Fibroblast of mammary gland (primary cell): ENCODE data around the gene NCOA3.
"Not testable (repeated sequence)": the region's sequence is repeated elsewhere in the genome, so short reads cannot be mapped to it uniquely, and the experiment has no call there.

Source experiments
- DNase-seq: peaks from one replicate; pipeline ENCODE4 v3.0.0-alpha.2; 2010; ENCODE audit warnings: low read depth
- H3K4me3 ChIP-seq: 2 replicates; pipeline ENCODE4 v1.5.1; 2011; ENCODE audit warnings: low read depth, mild to moderate bottlenecking, low read length, moderate library complexity; ENCODE audit not compliant: control insufficient read depth
- TF ChIP-seq, protein P1 (sequence below): conservative IDR thresholded peaks from 2 replicates; pipeline ENCODE4 v1.5.1; 2011; ENCODE audit warnings: low read depth, low read length, inconsistent platforms; ENCODE audit not compliant: control insufficient read depth, insufficient read depth

NCOA3 gene

DNA sequence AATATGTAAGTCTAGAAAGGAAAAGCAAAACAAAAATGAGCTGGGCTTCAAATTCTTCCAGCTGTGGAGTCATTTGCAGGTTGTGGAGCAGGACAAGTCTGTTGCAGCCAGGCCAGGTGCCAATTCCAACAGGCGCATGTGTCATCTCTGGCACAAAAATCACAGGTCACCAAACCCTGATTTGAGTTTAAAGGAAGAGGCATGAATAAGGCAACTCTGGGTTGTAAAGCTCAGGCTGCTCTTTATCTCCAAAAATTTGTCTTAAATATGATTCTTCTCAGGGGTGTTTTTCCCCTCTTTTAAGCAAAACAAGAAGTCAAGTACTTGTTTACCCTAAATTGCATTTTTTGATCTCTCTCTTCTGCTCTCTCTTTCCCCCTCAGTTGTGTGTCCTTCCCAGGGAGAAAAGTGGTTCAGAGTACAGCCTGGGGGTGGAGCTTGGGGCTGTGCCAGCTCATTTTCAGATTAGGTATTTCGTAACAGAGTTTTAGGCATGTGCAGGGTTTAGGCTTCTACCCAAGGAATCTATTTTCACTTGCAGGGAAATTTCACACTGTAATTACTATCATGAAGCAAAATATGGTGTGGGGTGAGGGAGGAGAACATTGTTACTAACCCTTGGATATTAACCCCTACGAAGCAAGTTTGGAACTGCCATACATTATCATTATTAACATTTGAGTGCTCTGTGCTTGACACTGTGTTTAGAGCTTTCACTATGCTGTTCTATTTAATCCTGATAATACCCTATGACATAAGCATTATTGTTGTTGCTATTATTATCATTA lies 8.3 kb upstream of the NCOA3 start:
- H3K4me3 ChIP-seq: no peak overlapping the region
- peak; percentile 77 for DNase-seq
- TF ChIP-seq, protein P1, sequence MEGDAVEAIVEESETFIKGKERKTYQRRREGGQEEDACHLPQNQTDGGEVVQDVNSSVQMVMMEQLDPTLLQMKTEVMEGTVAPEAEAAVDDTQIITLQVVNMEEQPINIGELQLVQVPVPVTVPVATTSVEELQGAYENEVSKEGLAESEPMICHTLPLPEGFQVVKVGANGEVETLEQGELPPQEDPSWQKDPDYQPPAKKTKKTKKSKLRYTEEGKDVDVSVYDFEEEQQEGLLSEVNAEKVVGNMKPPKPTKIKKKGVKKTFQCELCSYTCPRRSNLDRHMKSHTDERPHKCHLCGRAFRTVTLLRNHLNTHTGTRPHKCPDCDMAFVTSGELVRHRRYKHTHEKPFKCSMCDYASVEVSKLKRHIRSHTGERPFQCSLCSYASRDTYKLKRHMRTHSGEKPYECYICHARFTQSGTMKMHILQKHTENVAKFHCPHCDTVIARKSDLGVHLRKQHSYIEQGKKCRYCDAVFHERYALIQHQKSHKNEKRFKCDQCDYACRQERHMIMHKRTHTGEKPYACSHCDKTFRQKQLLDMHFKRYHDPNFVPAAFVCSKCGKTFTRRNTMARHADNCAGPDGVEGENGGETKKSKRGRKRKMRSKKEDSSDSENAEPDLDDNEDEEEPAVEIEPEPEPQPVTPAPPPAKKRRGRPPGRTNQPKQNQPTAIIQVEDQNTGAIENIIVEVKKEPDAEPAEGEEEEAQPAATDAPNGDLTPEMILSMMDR: no peak

DNA sequence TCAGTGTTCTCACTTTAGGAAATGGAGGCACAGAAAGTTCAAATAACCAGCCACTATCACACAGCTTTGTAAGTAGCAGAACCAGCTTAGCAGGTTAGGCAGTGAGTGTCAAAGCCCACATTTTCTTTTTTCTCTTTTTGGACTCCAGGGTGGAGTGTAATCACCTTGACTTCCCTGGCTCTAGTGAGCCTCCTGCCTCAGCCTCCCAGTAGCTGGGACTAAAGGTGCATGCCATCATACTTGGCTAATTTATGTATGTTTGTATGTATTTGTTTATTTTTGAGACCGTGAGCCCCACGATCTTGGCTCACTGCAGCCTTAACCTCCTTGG lies 7.8 kb upstream of the NCOA3 start:
- DNase-seq: no peak
- no peak overlapping the region for H3K4me3 ChIP-seq
- TF ChIP-seq, protein P1: no peak

DNA sequence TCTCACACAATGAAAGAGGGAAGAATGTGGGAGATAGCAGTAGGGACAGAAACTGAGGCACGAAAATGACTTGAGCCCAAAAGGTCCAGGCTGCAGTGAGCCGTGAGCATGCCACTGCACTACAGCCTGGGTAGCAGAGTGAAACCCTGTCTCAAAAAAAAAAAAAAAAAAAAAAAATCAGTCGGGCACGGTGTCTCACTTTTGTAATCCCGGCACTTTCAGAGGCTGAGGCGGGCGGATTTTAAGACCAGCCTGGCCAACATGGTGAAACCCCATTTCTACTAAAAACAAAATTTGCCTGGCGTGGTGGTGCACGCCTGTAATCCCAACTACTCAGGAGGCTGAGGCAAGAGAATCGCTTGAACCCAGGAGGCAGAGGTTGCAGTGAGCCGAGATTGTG lies 7.1 kb upstream of the NCOA3 start:
- DNase-seq, H3K4me3 ChIP-seq: not testable (repeated sequence)

DNA sequence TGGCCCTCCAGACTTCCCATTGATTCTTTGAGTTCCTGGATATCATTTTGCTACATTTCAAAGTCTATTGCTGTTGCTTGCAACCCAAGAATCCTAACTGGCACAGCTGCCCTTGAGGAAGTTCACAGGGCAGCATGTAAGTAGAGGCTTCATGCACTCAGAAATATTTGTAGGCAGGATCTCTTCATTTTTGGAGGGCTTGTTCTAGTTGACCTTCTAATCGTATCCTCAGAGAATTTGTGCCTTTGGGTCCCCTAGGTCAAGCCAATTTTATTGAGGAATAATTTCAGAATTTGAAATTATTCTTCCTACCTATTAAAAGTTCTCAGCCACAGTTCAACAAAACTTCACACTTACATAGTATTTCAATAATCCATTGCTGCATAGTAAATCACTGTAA lies 5.6 kb upstream of the NCOA3 start:
- DNase-seq: no peak
- TF ChIP-seq, protein P1: no peak
- no peak overlapping the region for H3K4me3 ChIP-seq

DNA sequence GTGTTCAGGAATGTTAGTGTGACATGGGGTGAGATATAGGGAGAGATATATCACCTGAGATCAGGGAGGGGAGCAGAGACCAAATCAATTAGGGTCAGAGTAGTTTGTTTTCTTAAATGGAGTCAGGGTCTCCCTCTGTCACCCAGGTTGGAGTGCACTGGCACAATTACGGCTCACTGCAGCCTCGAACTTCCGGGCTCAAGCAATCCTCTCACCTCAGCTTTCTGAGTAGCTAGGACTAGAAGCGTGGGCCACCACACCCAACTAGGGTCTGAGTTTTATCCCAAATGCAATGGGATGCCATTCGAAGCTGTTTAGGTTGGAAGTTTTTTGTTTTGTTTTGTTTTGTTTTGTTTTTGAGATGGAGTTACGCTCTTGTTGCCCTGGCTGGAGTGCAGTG lies 3.1 kb upstream of the NCOA3 start:
- TF ChIP-seq, protein P1: no peak
- no peak for DNase-seq
- no peak overlapping the region for H3K4me3 ChIP-seq

DNA sequence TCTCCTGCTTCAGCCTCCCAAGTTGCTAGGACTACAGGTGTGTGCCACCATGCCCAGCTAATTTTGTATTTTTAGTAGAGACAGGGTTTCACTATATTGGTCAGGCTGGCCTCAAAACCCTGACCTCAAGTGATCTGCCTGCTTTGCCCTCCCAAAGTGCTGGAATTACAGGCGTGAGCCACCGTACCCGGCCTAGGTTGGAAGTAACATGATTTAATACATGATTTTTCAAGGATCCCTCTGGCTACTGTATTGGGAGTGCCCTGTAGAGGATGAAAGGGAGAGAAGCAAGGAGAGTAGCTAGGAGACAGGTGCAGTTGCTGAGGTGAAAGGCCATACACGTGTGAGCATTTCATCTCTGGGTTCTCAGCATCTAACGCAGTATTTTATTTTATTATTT lies 2.6 kb upstream of the NCOA3 start:
- H3K4me3 ChIP-seq: no peak overlapping the region
- TF ChIP-seq, protein P1: no peak
- DNase-seq: no peak

DNA sequence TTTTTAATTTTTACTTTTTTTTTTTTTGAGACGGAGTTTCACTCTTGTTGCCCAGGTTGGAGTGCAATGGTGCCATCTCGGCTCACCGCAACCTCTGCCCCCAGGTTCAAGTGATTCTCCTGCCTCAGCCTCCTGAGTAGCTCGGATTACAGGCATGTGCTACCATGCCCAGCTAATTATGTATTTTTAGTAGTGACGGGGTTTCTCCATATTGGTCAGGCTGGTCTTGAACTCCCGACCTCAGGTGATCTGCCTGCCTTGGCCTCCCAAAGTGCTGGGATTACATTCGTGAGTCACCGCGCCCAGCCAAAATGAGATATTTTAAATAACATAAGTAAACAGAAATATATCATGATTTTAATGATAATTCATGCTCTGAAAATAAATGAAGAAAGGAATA lies 1.6 kb upstream of the NCOA3 start:
- not testable (repeated sequence) for H3K4me3 ChIP-seq, DNase-seq

DNA sequence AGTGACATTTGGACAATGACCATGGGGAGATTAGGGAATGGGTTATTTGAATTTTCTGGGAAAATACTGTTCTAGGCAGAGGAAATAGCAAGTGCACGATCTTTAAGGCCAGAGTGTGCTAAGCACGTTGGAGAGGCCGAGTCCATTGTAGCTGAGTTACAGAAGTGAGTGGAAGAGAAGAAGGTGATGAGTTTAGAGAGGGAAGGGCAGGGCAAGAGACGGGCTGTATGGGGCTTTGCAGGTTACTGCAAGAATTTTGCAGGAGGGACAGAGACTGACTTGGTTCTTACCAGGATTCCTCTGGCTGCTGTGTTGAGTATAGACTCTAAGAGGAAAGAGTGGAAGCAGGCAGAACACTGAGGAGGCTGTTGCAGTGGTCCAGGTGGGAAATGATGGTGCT lies 1.1 kb upstream of the NCOA3 start:
- no peak for DNase-seq
- TF ChIP-seq, protein P1: no peak
- no peak overlapping the region for H3K4me3 ChIP-seq
